Adrenal gland (tissue), 12 donors: Measurements from ENCODE around the gene PLCB1. TPM values are rescaled to one million over a fixed set of nuclear protein-coding genes. Genes with fewer than 3 reads are reported as not detected.
A peak's percentile ranks its signal among the peaks of the same experiment; 100 is the strongest.

Experiments used
- DNase-seq, 7 donors: peaks; one replicate each; pipeline ENCODE4 v3.0.0-alpha.2; 2019 to 2020
- H3K27ac ChIP-seq, 5 donors: fragments of 200-600 bp; sonication (generic) in 4 of 5; 1 replicate in 3 of 5; 2 replicates in 2 of 5; pipeline versions ENCODE4 v1.5.1 to v1.8.0; 2016 to 2020; ENCODE audit warnings: mild to moderate bottlenecking in 1 of 5
- H3K27me3 ChIP-seq: fragments of 200-600 bp; 2 replicates; pipeline ENCODE4 v1.8.0; 2021
- H3K36me3 ChIP-seq, 2 donors: fragments of 200-600 bp; replicated peaks in 1 of 2; 1 replicate in 1 of 2; 2 replicates in 1 of 2; pipeline versions ENCODE4 v1.5.1 to v1.8.0; 2018 to 2022
- H3K4me1 ChIP-seq, 2 donors: fragments of 200-600 bp; replicated peaks in 1 of 2; 1 replicate in 1 of 2; 2 replicates in 1 of 2; pipeline versions ENCODE4 v1.5.1 to v1.8.0; 2018 to 2021
- H3K4me3 ChIP-seq, 4 donors: fragments of 200-600 bp; sonication (generic) in 3 of 4; one replicate each; pipeline ENCODE4 v1.5.1; 2016 to 2018
- H3K9me3 ChIP-seq, 3 donors: fragments of 200-600 bp; sonication (generic) in 1 of 3; replicated peaks in 1 of 3; 1 replicate in 2 of 3; 2 replicates in 1 of 3; pipeline versions ENCODE4 v1.5.1 to v1.8.0; 2016 to 2021
- CTCF ChIP-seq, 6 experiments: fragments of 450-650 bp in 4 of 6; fragments of 200-600 bp in 2 of 6; sonication (generic) in 1 of 6; IDR thresholded peaks; 1 replicate in 5 of 6; 2 replicates in 1 of 6; pipeline versions ENCODE4 v1.5.1 to v1.8.0; 2016 to 2021; ENCODE audit warnings: antibody characterized with exemption in 6 of 6, mild to moderate bottlenecking in 2 of 6, moderate library complexity in 1 of 6
- POLR2A ChIP-seq, 2 donors: fragments of 450-650 bp; IDR thresholded peaks; one replicate each; pipeline ENCODE4 v1.6.1; 2017; ENCODE audit warnings: antibody characterized with exemption in 2 of 2, mild to moderate bottlenecking in 2 of 2, moderate library complexity in 1 of 2
- WGBS, 4 donors: extraction: QIAGEN DNeasy Blood & Tissue Kit in 2 of 4; methylation state at CpG; one replicate each; pipeline versions ENCODE4 v1.1.5 to v1.1.7; 2013 to 2017; 5-methylcytosine and 5-hydroxymethylcytosine counted together
- intact Hi-C, 2 donors: fragments of 100-400 bp; cut with DNase I; formaldehyde crosslinking; loops; one replicate each; pipeline versions ENCODE4 v1.14.1 to v1.15.0; 2022 to 2023
- polyA plus RNA-seq, 3 donors: library from polyadenylated mRNA; stranded (reverse); fragments of 200-250 nt in 2 of 3; fragments of 350-450 nt in 1 of 3; fragmentation: Illumina TruSeq in 1 of 3; extraction: RNeasy Lipid Tissue Mini Kit (QIAGEN cat#74804) in 1 of 3; gene quantifications; one replicate each; pipeline ENCODE4 v1.2.3, GENCODE V29; 2013 to 2014
- total RNA-seq, 9 donors: library from RNA; depleted of rRNA in 4 of 9; stranded (reverse); fragments of >200 nt in 4 of 9; fragments of 120-200 nt in 1 of 9; fragmentation: NEBNext Ultra II Directional in 1 of 9; extraction: Animal tissue kit (Norgen Biotek cat#: 25700) in 1 of 9; gene quantifications; one replicate each; pipeline versions ENCODE4 v1.1.0 to v1.2.4, GENCODE V29; 2013 to 2023
- donor health status: healthy with polysubstance abuse.
- donor health status: Bipolar disorder and iron deficiency.
- donor health status: DM: yes; HTN: yes; CAD: no.
- donor health status: DM: no; HTN: no; CAD: no.
- donor health status: DM: no; HTN: no; CAD: no.
- donor health status: DM: yes; HTN: yes; CAD: no.

Gene PLCB1
- total and polyA plus RNA-seq, 12 donors, result 7.7 to 56.6 (median 27.9) TPM

GRCh38 chr20:8293750-8294149 is 161.7 kb downstream of the PLCB1 start:
- DNase-seq, result no peak
- no peak overlapping the region for H3K27ac ChIP-seq
- no peaks in the 10 kb centered on the region for H3K36me3 ChIP-seq
- WGBS, 4 donors, result 75 to 85% (median 82%) methylated on average over 4 of the region's 4 CpGs
- H3K4me1 ChIP-seq, result peaks cover 3 to 9% of the 10 kb centered on the region in 2 donors
- intact Hi-C loops, result no loop called here
- no peaks in the 10 kb centered on the region for H3K27me3 ChIP-seq
- no peak overlapping the region for H3K4me3 ChIP-seq
- TF ChIP-seq POLR2A (IDR thresholded peaks at IDR 0.05), result no peak
- TF ChIP-seq CTCF (IDR thresholded peaks at IDR 0.05), result no peak
- H3K9me3 ChIP-seq, result no peaks in the 10 kb centered on the region

DNA sequence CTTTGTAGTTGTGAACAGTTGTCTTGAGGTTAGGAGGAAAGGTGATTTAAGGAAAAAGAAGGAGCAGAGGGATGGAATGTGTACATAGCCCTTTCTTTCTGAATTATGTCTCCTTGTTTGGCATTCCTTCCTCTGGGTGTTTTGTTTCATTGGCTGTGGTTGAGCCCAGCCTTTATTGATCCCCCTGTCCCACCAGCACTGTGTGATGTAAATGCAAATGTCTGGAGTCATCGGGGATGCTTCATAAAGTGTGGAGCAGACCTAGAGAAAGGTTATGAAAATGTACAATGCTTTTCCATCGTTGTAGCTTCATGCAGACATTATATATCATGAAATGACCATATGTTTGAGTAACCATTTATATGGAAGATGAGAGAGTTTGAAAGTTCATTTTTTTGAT is 164.5 kb downstream of the PLCB1 start:
- no peaks in the 10 kb centered on the region for H3K36me3 ChIP-seq
- no peak overlapping the region for H3K27ac ChIP-seq
- DNase-seq, result no peak
- WGBS, 4 donors, result 45 to 91% (median 75%) methylated on average over 2 of the region's 2 CpGs
- no peaks in the 10 kb centered on the region for H3K4me1 ChIP-seq
- no peak for TF ChIP-seq CTCF (IDR thresholded peaks at IDR 0.05)
- TF ChIP-seq POLR2A (IDR thresholded peaks at IDR 0.05), result no peak
- H3K4me3 ChIP-seq, result no peak overlapping the region
- intact Hi-C loops, result no loop called here
- H3K27me3 ChIP-seq, result no peaks in the 10 kb centered on the region
- H3K9me3 ChIP-seq, result no peaks in the 10 kb centered on the region

- intact Hi-C loops, result no loop called here
Observed at GRCh38 chr20:8298426-8299043, 166.5 kb downstream of the PLCB1 start.

GRCh38 chr20:8299921-8300320 is 167.9 kb downstream of the PLCB1 start:
- Histone ChIP-seq H3K9me3 (no peaks in the 10 kb centered on the region), H3K27me3 (no peaks in the 10 kb centered on the region), H3K4me3 (no peak overlapping the region), H3K27ac (peak overlapping the region in 1 of 5 donors; percentile 37), H3K36me3 (no peaks in the 10 kb centered on the region), H3K4me1 (no peaks in the 10 kb centered on the region)
- 53 to 67% (median 63%) methylated on average over 4 of the region's 4 CpGs for WGBS, 4 donors
- peak in 5 of 7 donors; percentile 25 to 54 (median 38) for DNase-seq
- TF ChIP-seq CTCF (IDR thresholded peaks at IDR 0.05) (no peak), POLR2A (IDR thresholded peaks at IDR 0.05) (no peak)
- intact Hi-C loops, result loop anchor here in 1 of 2 donors (10.0 kb wide), 1 partner anchor 165 kb away; the partner anchor contains the start of gene PLCB1

More at GRCh38 chr20:8298426-8299043, 166.5 kb downstream of the PLCB1 start:
- Histone ChIP-seq H3K4me1 (no peaks in the 10 kb centered on the region), H3K27ac (no peak overlapping the region), H3K4me3 (no peak overlapping the region), H3K9me3 (no peaks in the 10 kb centered on the region), H3K36me3 (no peaks in the 10 kb centered on the region), H3K27me3 (no peaks in the 10 kb centered on the region)
- no peak for DNase-seq
- WGBS, 4 donors, result 92 to 100% (median 96%) methylated on average over 1 of the region's 1 CpG
- TF ChIP-seq CTCF (IDR thresholded peaks at IDR 0.05) (no peak), POLR2A (IDR thresholded peaks at IDR 0.05) (no peak)
